Measurements from ENCODE around the gene ZNF595.

GRCh38 chr4:121408-122084, 68.4 kb downstream of the ZNF595 start:
- TF ChIP-seq CTCF (IDR thresholded peaks at IDR 0.05), result no peak
- no peak for TF ChIP-seq POLR2A (IDR thresholded peaks at IDR 0.05; ENCODE audit: low read depth)
- TF ChIP-seq EP300 (IDR thresholded peaks at IDR 0.05), result no peak
